Stomach (tissue), 4 donors: ENCODE results near the gene HORMAD2.

ENCODE experiments used
- EP300 ChIP-seq: sonication (generic); formaldehyde crosslinking; IDR thresholded peaks from one replicate; pipeline ENCODE4 v1.6.1; 2017; ENCODE audit warnings: antibody characterized with exemption
- POLR2A ChIP-seq, 4 donors: fragments of 450-650 bp; IDR thresholded peaks; one replicate each; pipeline ENCODE4 v1.6.1; 2016; ENCODE audit warnings: antibody characterized with exemption in 4 of 4, control low read depth in 2 of 4, mild to moderate bottlenecking in 1 of 4, moderate library complexity in 1 of 4
- POLR2AphosphoS5 ChIP-seq, 3 donors: sonication (generic); formaldehyde crosslinking; IDR thresholded peaks; one replicate each; pipeline ENCODE4 v1.6.1; 2016; ENCODE audit warnings: antibody characterized with exemption in 3 of 3
- TF ChIP-seq, protein P1 (sequence below), 7 experiments: fragments of 450-650 bp in 4 of 7; fragments of 200-600 bp in 3 of 7; sonication (generic) in 3 of 7; IDR thresholded peaks; one replicate each; pipeline ENCODE4 v1.5.1; 2016 to 2019; ENCODE audit warnings: antibody characterized with exemption in 7 of 7, control low read depth in 2 of 7, mild to moderate bottlenecking in 1 of 7

GRCh38 chr22:30186041-30186440, 105.8 kb downstream of the HORMAD2 start:
- TF ChIP-seq, protein P1, sequence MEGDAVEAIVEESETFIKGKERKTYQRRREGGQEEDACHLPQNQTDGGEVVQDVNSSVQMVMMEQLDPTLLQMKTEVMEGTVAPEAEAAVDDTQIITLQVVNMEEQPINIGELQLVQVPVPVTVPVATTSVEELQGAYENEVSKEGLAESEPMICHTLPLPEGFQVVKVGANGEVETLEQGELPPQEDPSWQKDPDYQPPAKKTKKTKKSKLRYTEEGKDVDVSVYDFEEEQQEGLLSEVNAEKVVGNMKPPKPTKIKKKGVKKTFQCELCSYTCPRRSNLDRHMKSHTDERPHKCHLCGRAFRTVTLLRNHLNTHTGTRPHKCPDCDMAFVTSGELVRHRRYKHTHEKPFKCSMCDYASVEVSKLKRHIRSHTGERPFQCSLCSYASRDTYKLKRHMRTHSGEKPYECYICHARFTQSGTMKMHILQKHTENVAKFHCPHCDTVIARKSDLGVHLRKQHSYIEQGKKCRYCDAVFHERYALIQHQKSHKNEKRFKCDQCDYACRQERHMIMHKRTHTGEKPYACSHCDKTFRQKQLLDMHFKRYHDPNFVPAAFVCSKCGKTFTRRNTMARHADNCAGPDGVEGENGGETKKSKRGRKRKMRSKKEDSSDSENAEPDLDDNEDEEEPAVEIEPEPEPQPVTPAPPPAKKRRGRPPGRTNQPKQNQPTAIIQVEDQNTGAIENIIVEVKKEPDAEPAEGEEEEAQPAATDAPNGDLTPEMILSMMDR (IDR thresholded peaks at IDR 0.05) = no peak
- no peak for TF ChIP-seq EP300
- no peak for TF ChIP-seq POLR2AphosphoS5 (IDR thresholded peaks at IDR 0.05)
- no peak for TF ChIP-seq POLR2A (IDR thresholded peaks at IDR 0.05)
